Thyroid gland (tissue), 4 donors: Measurements from ENCODE around the gene ADPRS.

Experiments used
- CTCF ChIP-seq, 6 experiments: fragments of 200-600 bp in 3 of 6; fragments of 450-650 bp in 3 of 6; sonication (generic) in 3 of 6; IDR thresholded peaks; one replicate each; pipeline ENCODE4 v1.5.1; 2016 to 2019; ENCODE audit warnings: antibody characterized with exemption in 6 of 6, mild to moderate bottlenecking in 2 of 6, inconsistent platforms in 1 of 6, moderate library complexity in 1 of 6
- POLR2A ChIP-seq, 2 donors: fragments of 450-650 bp; IDR thresholded peaks; one replicate each; pipeline ENCODE4 v1.6.1; 2017; ENCODE audit warnings: antibody characterized with exemption in 2 of 2, mild to moderate bottlenecking in 2 of 2, moderate library complexity in 1 of 2

GRCh38 chr1:36089393-36090121 lies 865 bp downstream of the ADPRS start:
- TF ChIP-seq CTCF (IDR thresholded peaks at IDR 0.05): no peak
- TF ChIP-seq POLR2A (IDR thresholded peaks at IDR 0.05): no peak
